ENCODE measurements around the gene ATP2A2. TPM values are rescaled to one million over a fixed set of nuclear protein-coding genes. Genes with fewer than 3 reads are reported as not detected.

The ATP2A2 gene
- total RNA-seq, 1 experiment from 2014 or later: 154 TPM

DNA sequence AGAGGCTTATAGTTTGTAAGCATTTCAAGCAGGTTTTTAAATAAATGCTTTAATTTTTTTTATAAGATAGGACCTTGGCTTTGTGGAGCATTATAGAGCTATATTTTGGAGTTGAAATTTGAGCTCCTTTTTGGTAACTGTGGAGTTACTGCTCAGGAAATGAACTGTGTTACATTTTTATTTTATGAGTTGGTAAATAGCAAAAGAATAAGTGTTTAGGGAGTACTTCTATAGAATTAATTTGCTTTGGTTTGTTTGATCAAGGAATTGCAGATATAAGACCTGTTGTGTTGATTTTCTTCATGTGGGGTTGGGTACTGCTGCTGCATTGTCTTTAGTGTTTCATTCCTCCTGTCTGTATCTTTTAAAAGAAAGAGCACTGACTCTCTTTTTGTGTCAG, 3.5 kb downstream of the ATP2A2 start:
- H3K79me2 ChIP-seq (ENCODE audit: low read depth): peaks cover 81% of the 10 kb centered on the region
- H3K27me3 ChIP-seq (ENCODE audit: insufficient read depth, low read depth): no peaks in the 10 kb centered on the region
- peaks cover 62% of the 10 kb centered on the region for H3K36me3 ChIP-seq (ENCODE audit: low read depth)
- DNase-seq: no peak
- no peaks in the 10 kb centered on the region for H3K9me3 ChIP-seq (ENCODE audit: insufficient read depth, low read depth)
- no TSS peak for BruUV-seq (replicated peaks)
- H3K27ac ChIP-seq: peak overlapping the region; percentile 8; the same call in 1 of the 2 replicates
- H3K4me3 ChIP-seq: peak overlapping the region; percentile 96; the same call in 1 of the 2 replicates
- peaks cover 39% of the 10 kb centered on the region for H3F3A ChIP-seq (ENCODE audit: insufficient read depth, low read depth)
- POLR2A ChIA-PET (ENCODE audit: unreplicated experiment): interaction anchor here (0.5 to 0.7 kb wide), 7 partner anchors 11 to 1866 kb away, joined by 3 to 15 read pairs (median 6); no protein-coding TSS in a partner anchor
- H4K20me1 ChIP-seq (ENCODE audit: insufficient read depth): peaks cover 67% of the 10 kb centered on the region
- H2AFZ ChIP-seq: no peak overlapping the region
- H3K4me1 ChIP-seq (replicated peaks; ENCODE audit: insufficient read depth): peaks cover 33% of the 10 kb centered on the region
- H3K4me2 ChIP-seq: peak overlapping the region; percentile 98
- H3K9me2 ChIP-seq (ENCODE audit: insufficient read depth): no peaks in the 10 kb centered on the region
- intact Hi-C loops (cut with micrococcal nuclease; ENCODE audit: unreplicated experiment): no loop called here
- CTCF ChIA-PET: interaction anchor here (0.6 kb wide), 1 partner anchor 315 kb away, joined by 16 read pairs; no protein-coding TSS in a partner anchor
- no peak for TF ChIP-seq CTCF (conservative IDR thresholded peaks at IDR 0.05)

GRCh38 chr12:110286623-110287022, 5.6 kb downstream of the ATP2A2 start:
- BruUV-seq (replicated peaks): no TSS peak
- no peaks in the 10 kb centered on the region for H3K9me3 ChIP-seq (ENCODE audit: insufficient read depth, low read depth)
- 0 out of 2 replicates have a peak overlapping the region, but pooled peaks have one; percentile 2 for H3K4me2 ChIP-seq
- ChIA-PET POLR2A (ENCODE audit: unreplicated experiment) (no interaction called here), CTCF (no interaction called here)
- peaks cover 33% of the 10 kb centered on the region for H3K4me1 ChIP-seq (replicated peaks; ENCODE audit: insufficient read depth)
- intact Hi-C loops (cut with micrococcal nuclease; ENCODE audit: unreplicated experiment): no loop called here
- no peaks in the 10 kb centered on the region for H3K27me3 ChIP-seq (ENCODE audit: insufficient read depth, low read depth)
- H3F3A ChIP-seq (ENCODE audit: insufficient read depth, low read depth): peaks cover 38% of the 10 kb centered on the region
- TF ChIP-seq EZH2 (IDR thresholded peaks at IDR 0.05; ENCODE audit: low read depth): no peak
- no peak overlapping the region for H2AFZ ChIP-seq
- DNase-seq: no peak
- peaks cover 83% of the 10 kb centered on the region for H4K20me1 ChIP-seq (ENCODE audit: insufficient read depth)
- no peak overlapping the region for H3K4me3 ChIP-seq
- no peak overlapping the region for H3K27ac ChIP-seq
- peaks cover 100% of the 10 kb centered on the region for H3K79me2 ChIP-seq (ENCODE audit: low read depth)
- H3K36me3 ChIP-seq (ENCODE audit: low read depth): peaks cover 82% of the 10 kb centered on the region
- H3K9me2 ChIP-seq (ENCODE audit: insufficient read depth): no peaks in the 10 kb centered on the region

GRCh38 chr12:110287986-110288385, 6.9 kb downstream of the ATP2A2 start:
- no TSS peak for BruUV-seq (replicated peaks)
- POLR2A ChIA-PET (ENCODE audit: unreplicated experiment): no interaction called here
- no peaks in the 10 kb centered on the region for H3K27me3 ChIP-seq (ENCODE audit: insufficient read depth, low read depth)
- CTCF ChIA-PET: interaction anchor here (0.7 kb wide), 1 partner anchor 18 kb away, joined by 4 read pairs; no protein-coding TSS in a partner anchor
- no peak overlapping the region for H2AFZ ChIP-seq
- no peaks in the 10 kb centered on the region for H3K9me2 ChIP-seq (ENCODE audit: insufficient read depth)
- peaks cover 100% of the 10 kb centered on the region for H3K79me2 ChIP-seq (ENCODE audit: low read depth)
- no peak for TF ChIP-seq CTCF (conservative IDR thresholded peaks at IDR 0.05)
- peaks cover 80% of the 10 kb centered on the region for H4K20me1 ChIP-seq (ENCODE audit: insufficient read depth)
- H3K4me2 ChIP-seq: no peak overlapping the region
- intact Hi-C loops (cut with micrococcal nuclease; ENCODE audit: unreplicated experiment): no loop called here
- no peak overlapping the region for H3K27ac ChIP-seq
- H3K4me1 ChIP-seq (replicated peaks; ENCODE audit: insufficient read depth): peaks cover 28% of the 10 kb centered on the region
- H3K4me3 ChIP-seq: no peak overlapping the region
- H3K36me3 ChIP-seq (ENCODE audit: low read depth): peaks cover 87% of the 10 kb centered on the region
- peaks cover 41% of the 10 kb centered on the region for H3F3A ChIP-seq (ENCODE audit: insufficient read depth, low read depth)
- no peaks in the 10 kb centered on the region for H3K9me3 ChIP-seq (ENCODE audit: insufficient read depth, low read depth)
- no peak for DNase-seq

Data from PC-9 (cell line).